ENCODE results near the gene ZIM2. TPM values are rescaled to one million over a fixed set of nuclear protein-coding genes. Genes with fewer than 3 reads are reported as not detected.

ZIM2 gene
- total and polyA plus RNA-seq, 2 donors (not counting 1 experiment from before 2014, with no cell fraction given), result not detected

- TF ChIP-seq EZH2 (IDR thresholded peaks at IDR 0.05; ENCODE audit: borderline replicate concordance, insufficient read depth, low read depth, low read length, poor library complexity, severe bottlenecking), result no peak
- no peak for TF ChIP-seq CTCF (IDR thresholded peaks at IDR 0.05)
- Histone ChIP-seq H3K9ac (ENCODE audit: low read length) (no peak overlapping the region), H3K9me3 (ENCODE audit: control extremely low read depth in 1 of 3, control insufficient read depth in 2 of 3, insufficient read depth in 1 of 3, low read length in 2 of 3) (peaks cover 0 to 47% (median 4%) of the 10 kb centered on the region in 3 donors), H4K20me1 (ENCODE audit: control insufficient read depth, insufficient read depth, low read length, poor library complexity, severe bottlenecking) (no peaks in the 10 kb centered on the region), H3K27ac (ENCODE audit: low read length in 2 of 2) (no peak overlapping the region), H3K4me3 (ENCODE audit: control extremely low read depth in 1 of 5, extremely low read depth in 1 of 5, insufficient read depth in 1 of 5, low read depth in 2 of 5, low read length in 4 of 5) (no peak overlapping the region), H3K36me3 (replicated peaks in 1 of 2; ENCODE audit: control extremely low read depth in 1 of 2, control insufficient read depth in 1 of 2, extremely low read depth in 1 of 2, insufficient read depth in 2 of 2, low read length in 1 of 2) (no peaks in the 10 kb centered on the region), H3K4me2 (replicated peaks; ENCODE audit: low read depth, low read length, poor library complexity, severe bottlenecking) (no peak overlapping the region), H2AFZ (ENCODE audit: insufficient read depth, low read depth, low read length, poor library complexity, severe bottlenecking) (no peak overlapping the region), H3K4me1 (ENCODE audit: control insufficient read depth in 2 of 2, insufficient read depth in 2 of 2, low read length in 2 of 2) (no peaks in the 10 kb centered on the region), H3K27me3 (replicated peaks in 1 of 4; ENCODE audit: control extremely low read depth in 1 of 4, control insufficient read depth in 3 of 4, insufficient read depth in 4 of 4, low read length in 3 of 4) (no peaks in the 10 kb centered on the region), H3K79me2 (ENCODE audit: control insufficient read depth, insufficient read depth, low read length) (no peaks in the 10 kb centered on the region)
- ChIA-PET POLR2A (no interaction called here), CTCF (no interaction called here)
- intact Hi-C loops (cut with micrococcal nuclease), result loop anchor here (1.0 kb wide), 1 partner anchor 14 kb away; no protein-coding TSS in a partner anchor
- Mint-ChIP-seq H3K9me3 (ENCODE audit: insufficient read depth) (peaks cover 13% of the 10 kb centered on the region), H3K4me3 (no peak overlapping the region), H3K27ac (no peak overlapping the region), H3K4me1 (no peaks in the 10 kb centered on the region), H3K27me3 (no peaks in the 10 kb centered on the region)
- ATAC-seq (ENCODE audit: low read depth) (no peak), DNase-seq (no peak)
- 32% methylated on average over 12 of the region's 14 CpGs for WGBS (ENCODE audit: insufficient coverage)
Observed at GRCh38 chr19:56885173-56885985, 44.9 kb upstream of the ZIM2 start.

- POLR2A ChIA-PET, result no interaction called here
- H3K27me3 Mint-ChIP-seq, result no peaks in the 10 kb centered on the region
- H3K9me3 Mint-ChIP-seq (ENCODE audit: insufficient read depth), result peaks cover 11% of the 10 kb centered on the region
- no peak overlapping the region for H3K4me3 ChIP-seq (ENCODE audit: control extremely low read depth in 1 of 5, extremely low read depth in 1 of 5, insufficient read depth in 1 of 5, low read depth in 2 of 5, low read length in 4 of 5)
- H3K4me1 ChIP-seq (ENCODE audit: control insufficient read depth in 2 of 2, insufficient read depth in 2 of 2, low read length in 2 of 2), result no peaks in the 10 kb centered on the region
- no peak overlapping the region for H3K27ac ChIP-seq (ENCODE audit: low read length in 2 of 2)
- H2AFZ ChIP-seq (ENCODE audit: insufficient read depth, low read depth, low read length, poor library complexity, severe bottlenecking), result no peak overlapping the region
- no peak overlapping the region for H3K9ac ChIP-seq (ENCODE audit: low read length)
- intact Hi-C loops (cut with micrococcal nuclease), result no loop called here
- no peaks in the 10 kb centered on the region for H3K27me3 ChIP-seq (replicated peaks in 1 of 4; ENCODE audit: control extremely low read depth in 1 of 4, control insufficient read depth in 3 of 4, insufficient read depth in 4 of 4, low read length in 3 of 4)
- no peaks in the 10 kb centered on the region for H3K36me3 ChIP-seq (replicated peaks in 1 of 2; ENCODE audit: control extremely low read depth in 1 of 2, control insufficient read depth in 1 of 2, extremely low read depth in 1 of 2, insufficient read depth in 2 of 2, low read length in 1 of 2)
- WGBS (ENCODE audit: insufficient coverage), result 76% methylated on average over 2 of the region's 5 CpGs
- no peak overlapping the region for H3K4me3 Mint-ChIP-seq
- TF ChIP-seq CTCF (IDR thresholded peaks at IDR 0.05) (no peak), EZH2 (IDR thresholded peaks at IDR 0.05; ENCODE audit: borderline replicate concordance, insufficient read depth, low read depth, low read length, poor library complexity, severe bottlenecking) (no peak)
- no peaks in the 10 kb centered on the region for H3K79me2 ChIP-seq (ENCODE audit: control insufficient read depth, insufficient read depth, low read length)
- H4K20me1 ChIP-seq (ENCODE audit: control insufficient read depth, insufficient read depth, low read length, poor library complexity, severe bottlenecking), result no peaks in the 10 kb centered on the region
- no peak overlapping the region for H3K27ac Mint-ChIP-seq
- ATAC-seq (ENCODE audit: low read depth), result no peak
- no peak overlapping the region for H3K4me2 ChIP-seq (replicated peaks; ENCODE audit: low read depth, low read length, poor library complexity, severe bottlenecking)
- peaks cover 0 to 49% (median 4%) of the 10 kb centered on the region in 3 donors for H3K9me3 ChIP-seq (ENCODE audit: control extremely low read depth in 1 of 3, control insufficient read depth in 2 of 3, insufficient read depth in 1 of 3, low read length in 2 of 3)
- CTCF ChIA-PET, result no interaction called here
- DNase-seq, result no peak
- H3K4me1 Mint-ChIP-seq, result no peaks in the 10 kb centered on the region
Observed at GRCh38 chr19:56884441-56884840, 43.9 kb upstream of the ZIM2 start.
